K562 (cell line): ENCODE data around the gene RSPH1. TPM values are rescaled to one million over a fixed set of nuclear protein-coding genes. Genes with fewer than 3 reads are reported as not detected.

Experiments
- ATAC-seq: fragments of 200-7000 bp; cut with Tn5 transposase; 3 replicates; pipeline ENCODE4 v1.9.1; 2020; ENCODE audit warnings: moderate library complexity
- BruUV-seq: library from RNA; stranded (reverse); fragments of 400-500 nt; replicated peaks from 2 replicates; lab custom pipeline; 2021; lab: Mats Ljungman, UMichigan
- CTCF ChIA-PET: fragments of 300-600 bp; formaldehyde crosslinking; extraction: SDS; loops from one replicate; lab custom pipeline; 2021; ENCODE audit warnings: low intra/inter-chr PET ratio; lab: Yijun Ruan, JAX
- POLR2A ChIA-PET: fragments of 300-600, 350-650 bp; sonication (Branson Sonifier 250); formaldehyde crosslinking; extraction: SDS; loops from one replicate; lab custom pipeline; 2021; ENCODE audit warnings: antibody characterized with exemption, inconsistent platforms; lab: Yijun Ruan, JAX
- DNase-seq, 4 experiments: peaks; one replicate each; pipeline versions ENCODE4 v3.0.0 to v3.0.0-alpha.2; 2011 to 2018; ENCODE audit warnings: low spot score in 3 of 4, mixed read lengths in 3 of 4; ENCODE audit errors: extremely low read depth in 1 of 4
- FAIRE-seq: peaks from 2 replicates; lab custom pipeline; 2011; peaks lifted over from hg19 to GRCh38; lab: Jason Lieb, UNC
- H2AFZ ChIP-seq: 2 replicates; pipeline ENCODE4 v1.6.0; 2011; ENCODE audit warnings: low read depth, low read length, control low read depth, inconsistent platforms
- H3K27ac ChIP-seq: fragments of 200-600 bp; 3 replicates; pipeline ENCODE4 v1.8.0; 2011; ENCODE audit warnings: low read depth, mild to moderate bottlenecking, control low read depth, inconsistent platforms, low read length, moderate library complexity, mixed read lengths; ENCODE audit errors: extremely low read depth
- H3K27me3 ChIP-seq, 2 experiments: fragments of 300-600 bp in 1 of 2; 2 replicates in 1 of 2; 3 replicates in 1 of 2; pipeline versions ENCODE4 v1.6.0 to v1.8.0; 2011; ENCODE audit warnings: inconsistent platforms in 2 of 2, low read length in 2 of 2, mild to moderate bottlenecking in 1 of 2, mixed read lengths in 1 of 2, moderate library complexity in 1 of 2; ENCODE audit not compliant: control insufficient read depth in 2 of 2, insufficient read depth in 2 of 2
- H3K36me3 ChIP-seq: fragments of 300-600 bp; 3 replicates; pipeline ENCODE4 v1.8.0; 2011; ENCODE audit warnings: mild to moderate bottlenecking, low read length, inconsistent platforms; ENCODE audit not compliant: control insufficient read depth, insufficient read depth
- H3K4me1 ChIP-seq, 2 experiments: fragments of 200-600 bp in 1 of 2; replicated peaks in 1 of 2; 2 replicates in 1 of 2; 3 replicates in 1 of 2; pipeline versions ENCODE4 v1.5.1 to v1.8.0; 2011; ENCODE audit warnings: inconsistent platforms in 2 of 2, low read length in 2 of 2, mild to moderate bottlenecking in 1 of 2, mixed read lengths in 1 of 2, moderate library complexity in 1 of 2; ENCODE audit not compliant: control insufficient read depth in 2 of 2, insufficient read depth in 2 of 2
- H3K4me2 ChIP-seq: 2 replicates; pipeline ENCODE4 v1.6.1; 2011; ENCODE audit warnings: low read length, control low read depth, inconsistent platforms, mixed read lengths; ENCODE audit not compliant: insufficient read depth
- H3K4me3 ChIP-seq: fragments of 200-600 bp; sonication (generic), shearing (Covaris generic); 2 replicates; pipeline ENCODE4 v1.5.1; 2016; ENCODE audit warnings: control low read depth, inconsistent platforms
- H3K79me2 ChIP-seq: fragments of 200-600 bp; 3 replicates; pipeline ENCODE4 v1.8.0; 2011; ENCODE audit warnings: low read length, inconsistent platforms; ENCODE audit not compliant: control insufficient read depth, insufficient read depth
- H3K9ac ChIP-seq, 2 experiments: 2 replicates each; pipeline versions ENCODE4 v1.6.0 to v1.6.1; 2011; ENCODE audit warnings: low read depth in 2 of 2, low read length in 2 of 2, control low read depth in 1 of 2, inconsistent platforms in 1 of 2, mild to moderate bottlenecking in 1 of 2, mixed read lengths in 1 of 2; ENCODE audit not compliant: insufficient read depth in 1 of 2
- H3K9me1 ChIP-seq: one replicate; pipeline ENCODE4 v1.6.0; 2011; ENCODE audit warnings: inconsistent platforms, mild to moderate bottlenecking, low read length, moderate library complexity; ENCODE audit not compliant: control insufficient read depth, insufficient read depth
- H3K9me3 ChIP-seq: replicated peaks from 2 replicates; pipeline ENCODE4 v1.5.1; 2011; ENCODE audit warnings: low read depth, low read length, inconsistent platforms; ENCODE audit not compliant: control insufficient read depth, insufficient read depth
- H4K20me1 ChIP-seq: replicated peaks from 2 replicates; pipeline ENCODE4 v1.6.1; 2011; ENCODE audit warnings: low read length, inconsistent platforms, mixed read lengths; ENCODE audit not compliant: control insufficient read depth, insufficient read depth
- CREB1 ChIP-seq, 2 experiments: sonication (generic) in 1 of 2; formaldehyde crosslinking in 1 of 2; IDR thresholded peaks; 2 replicates each; pipeline versions ENCODE4 v1.6.1 to v1.8.0; 2012 to 2022; ENCODE audit warnings: inconsistent platforms in 1 of 2, mild to moderate bottlenecking in 1 of 2, missing genetic modification reagents in 1 of 2, moderate library complexity in 1 of 2
- GABPB1 ChIP-seq: sonication (generic); formaldehyde crosslinking; IDR thresholded peaks from 2 replicates; pipeline ENCODE4 v1.8.0; 2022; ENCODE audit warnings: mild to moderate bottlenecking, missing genetic modification reagents
- JUN ChIP-seq, 2 experiments: sonication (generic) in 1 of 2; formaldehyde crosslinking in 1 of 2; IDR thresholded peaks; 2 replicates each; pipeline versions ENCODE4 v1.6.1 to v1.8.0; 2012 to 2022; ENCODE audit warnings: borderline replicate concordance in 2 of 2, mild to moderate bottlenecking in 2 of 2, improper control_type of control experiment in 1 of 2, low read depth in 1 of 2, low read length in 1 of 2, missing genetic modification reagents in 1 of 2
- MYC ChIP-seq, 2 experiments: fragments of 250-450 bp in 1 of 2; sonication (Bioruptor Pico) in 1 of 2; IDR thresholded peaks; 2 replicates each; pipeline versions ENCODE4 v1.5.1 to v1.6.1; 2012 to 2021; ENCODE audit warnings: low read depth in 2 of 2, borderline replicate concordance in 1 of 2, improper control_type of control experiment in 1 of 2, low read length in 1 of 2, mild to moderate bottlenecking in 1 of 2, moderate library complexity in 1 of 2
- POLR2A ChIP-seq: fragments of 450-650 bp; conservative IDR thresholded peaks from 2 replicates; pipeline ENCODE4 v1.6.1; 2016
- WGBS: fragments of 100-300 bp; shearing (Covaris generic); methylation state at CpG from one replicate; pipeline ENCODE4 v1.1.6; 2016; ENCODE audit warnings: low coverage, mixed read lengths; ENCODE audit not compliant: insufficient coverage; ENCODE audit errors: missing lambda C conversion rate; 5-methylcytosine and 5-hydroxymethylcytosine counted together
- in situ Hi-C: fragments of 300-500 bp; cut with MboI; formaldehyde crosslinking; loops from 4 replicates; pipeline ENCODE4 v1.15.0; 2018; ENCODE audit warnings: inconsistent platforms, mixed read lengths
- intact Hi-C: fragments of 100-400 bp; cut with micrococcal nuclease; formaldehyde crosslinking; loops from 2 replicates; pipeline ENCODE4 v1.14.2; 2022
- polyA plus RNA-seq, 8 experiments: library from polyadenylated mRNA; depleted of rRNA in 4 of 8; stranded (reverse) in 5 of 8; unstranded in 3 of 8; fragments of >200 nt; fragmentation: Nextera tagmentation in 2 of 8; fragmentation: Illumina TruSeq in 1 of 8; extraction: Ambion mirVana in 2 of 8; extraction: Trizol in 1 of 8; gene quantifications; 2 replicates each; pipeline versions ENCODE4 v1.2.1 to v1.2.3, GENCODE V29; 2011 to 2014; ENCODE audit warnings: inconsistent platforms in 1 of 8, missing spikeins in 1 of 8
- total RNA-seq, 7 experiments: library from RNA; depleted of rRNA in 6 of 7; stranded (reverse); fragments of >200 nt in 6 of 7; fragmentation: Illumina TruSeq in 2 of 7; extraction: Trizol in 2 of 7; gene quantifications; 2 replicates each; pipeline versions ENCODE4 v1.2.1 to v1.2.3, GENCODE V29; 2011 to 2021; ENCODE audit warnings: low replicate concordance in 1 of 7
- TF ChIP-seq, protein P1 (sequence below): fragments of 200-800 bp; sonication (Bioruptor generic); IDR thresholded peaks from 2 replicates; pipeline ENCODE4 v1.6.1; 2017; ENCODE audit warnings: missing genetic modification characterization, missing compliant biosample characterization
- TF ChIP-seq, protein P2 (sequence below): sonication (generic); formaldehyde crosslinking; IDR thresholded peaks from 2 replicates; pipeline ENCODE4 v1.5.0; 2020; ENCODE audit warnings: missing genetic modification reagents

Gene RSPH1
- total and polyA plus RNA-seq, 9 of the 15 experiments (the other 6 are each of a cell fraction or from before 2014, with no cell fraction given): 0.17 TPM; not detected in 8

GRCh38 chr21:42465803-42466127 is 30.3 kb downstream of the RSPH1 start:
- peaks cover 2% of the 10 kb centered on the region in 2 experiments; a peak in 1 of 5 replicates for H3K27me3 ChIP-seq
- DNase-seq: no peak
- POLR2A ChIA-PET: no interaction called here
- no peaks in the 10 kb centered on the region for H3K9me3 ChIP-seq
- peak overlapping the region; percentile 58; the same call in 1 of the 2 replicates for H3K4me2 ChIP-seq
- no peak overlapping the region for H3K9ac ChIP-seq
- CTCF ChIA-PET: no interaction called here
- FAIRE-seq: no peak
- 3% methylated on average over 3 of the region's 3 CpGs for WGBS
- no peak overlapping the region for H3K4me3 ChIP-seq
- TF ChIP-seq MYC (IDR thresholded peaks at IDR 0.05; ENCODE audit: low read depth, low read length) (no peak), MYC (CRISPR knock-in tag; IDR thresholded peaks at IDR 0.05; ENCODE audit: borderline replicate concordance, low read depth) (no peak), JUN (IDR thresholded peaks at IDR 0.05; ENCODE audit: borderline replicate concordance, low read depth, low read length) (no peak), JUN (CRISPR knock-in tag; IDR thresholded peaks at IDR 0.05; ENCODE audit: borderline replicate concordance) (peak; percentile 14; the same call in 1 of the 2 replicates), GABPB1 (CRISPR knock-in tag) (0 out of 2 replicates have a peak, but pooled peaks have one; percentile 16), CREB1 (IDR thresholded peaks at IDR 0.05) (0 out of 2 replicates have a peak, but pooled peaks have one; percentile 12), CREB1 (CRISPR knock-in tag; IDR thresholded peaks at IDR 0.05) (no peak), POLR2A (no peak)
- TF ChIP-seq, protein P1, sequence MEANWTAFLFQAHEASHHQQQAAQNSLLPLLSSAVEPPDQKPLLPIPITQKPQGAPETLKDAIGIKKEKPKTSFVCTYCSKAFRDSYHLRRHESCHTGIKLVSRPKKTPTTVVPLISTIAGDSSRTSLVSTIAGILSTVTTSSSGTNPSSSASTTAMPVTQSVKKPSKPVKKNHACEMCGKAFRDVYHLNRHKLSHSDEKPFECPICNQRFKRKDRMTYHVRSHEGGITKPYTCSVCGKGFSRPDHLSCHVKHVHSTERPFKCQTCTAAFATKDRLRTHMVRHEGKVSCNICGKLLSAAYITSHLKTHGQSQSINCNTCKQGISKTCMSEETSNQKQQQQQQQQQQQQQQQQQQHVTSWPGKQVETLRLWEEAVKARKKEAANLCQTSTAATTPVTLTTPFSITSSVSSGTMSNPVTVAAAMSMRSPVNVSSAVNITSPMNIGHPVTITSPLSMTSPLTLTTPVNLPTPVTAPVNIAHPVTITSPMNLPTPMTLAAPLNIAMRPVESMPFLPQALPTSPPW (CRISPR knock-in tag): peak; percentile 4; the same call in 1 of the 2 replicates
- TF ChIP-seq, protein P2, sequence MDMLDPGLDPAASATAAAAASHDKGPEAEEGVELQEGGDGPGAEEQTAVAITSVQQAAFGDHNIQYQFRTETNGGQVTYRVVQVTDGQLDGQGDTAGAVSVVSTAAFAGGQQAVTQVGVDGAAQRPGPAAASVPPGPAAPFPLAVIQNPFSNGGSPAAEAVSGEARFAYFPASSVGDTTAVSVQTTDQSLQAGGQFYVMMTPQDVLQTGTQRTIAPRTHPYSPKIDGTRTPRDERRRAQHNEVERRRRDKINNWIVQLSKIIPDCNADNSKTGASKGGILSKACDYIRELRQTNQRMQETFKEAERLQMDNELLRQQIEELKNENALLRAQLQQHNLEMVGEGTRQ (CRISPR knock-in tag): no peak
- no peaks in the 10 kb centered on the region for H3K79me2 ChIP-seq
- in situ Hi-C loops: loop anchor here (5.0 kb wide), 1 partner anchor 62 kb away; no protein-coding TSS in a partner anchor
- no peaks in the 10 kb centered on the region for H3K9me1 ChIP-seq
- H4K20me1 ChIP-seq: no peaks in the 10 kb centered on the region
- no peak overlapping the region for H2AFZ ChIP-seq
- peaks cover 29 to 48% of the 10 kb centered on the region in 2 experiments for H3K4me1 ChIP-seq
- no peaks in the 10 kb centered on the region for H3K36me3 ChIP-seq
- no TSS peak for BruUV-seq
- no peak overlapping the region for H3K27ac ChIP-seq
- no peak for ATAC-seq
- intact Hi-C loops: loop anchor here (2.0 to 5.0 kb wide), 2 partner anchors 35 to 72 kb away; no protein-coding TSS in a partner anchor
